ENCODE results near the gene TTC7B.

Gene TTC7B

GRCh38 chr14:90648421-90648820 lies 167.8 kb downstream of the TTC7B start:
- DNase-seq (ENCODE audit: low read depth): no peak
- TF ChIP-seq CTCF (IDR thresholded peaks at IDR 0.05; ENCODE audit: insufficient read depth, low read depth, low read length, missing control alignments): no peak
- no peak overlapping the region for H3K4me3 ChIP-seq (ENCODE audit: low read depth, low read length)

- no peak overlapping the region for H3K4me3 ChIP-seq (ENCODE audit: low read depth, low read length)
- TF ChIP-seq CTCF (IDR thresholded peaks at IDR 0.05; ENCODE audit: insufficient read depth, low read depth, low read length, missing control alignments): no peak
- no peak for DNase-seq (ENCODE audit: low read depth)
Observed at GRCh38 chr14:90647473-90648005, 168.7 kb downstream of the TTC7B start.

GRCh38 chr14:90645842-90646443 lies 170.3 kb downstream of the TTC7B start:
- DNase-seq (ENCODE audit: low read depth): no peak
- no peak overlapping the region for H3K4me3 ChIP-seq (ENCODE audit: low read depth, low read length)
- TF ChIP-seq CTCF (IDR thresholded peaks at IDR 0.05; ENCODE audit: insufficient read depth, low read depth, low read length, missing control alignments): no peak

GRCh38 chr14:90644882-90645281 lies 171.3 kb downstream of the TTC7B start:
- TF ChIP-seq CTCF (IDR thresholded peaks at IDR 0.05; ENCODE audit: insufficient read depth, low read depth, low read length, missing control alignments): no peak
- H3K4me3 ChIP-seq (ENCODE audit: low read depth, low read length): no peak overlapping the region
- DNase-seq (ENCODE audit: low read depth): no peak

- H3K4me3 ChIP-seq (ENCODE audit: low read depth, low read length): no peak overlapping the region
- DNase-seq (ENCODE audit: low read depth): no peak
- no peak for TF ChIP-seq CTCF (IDR thresholded peaks at IDR 0.05; ENCODE audit: insufficient read depth, low read depth, low read length, missing control alignments)
Observed at GRCh38 chr14:90643982-90644670, 172.1 kb downstream of the TTC7B start.

GRCh38 chr14:90642244-90642717 lies 173.9 kb downstream of the TTC7B start:
- no peak for DNase-seq (ENCODE audit: low read depth)
- no peak overlapping the region for H3K4me3 ChIP-seq (ENCODE audit: low read depth, low read length)
- TF ChIP-seq CTCF (IDR thresholded peaks at IDR 0.05; ENCODE audit: insufficient read depth, low read depth, low read length, missing control alignments): no peak
